HepG2 (cell line): ENCODE data around the gene CDH22. TPM values are rescaled to one million over a fixed set of nuclear protein-coding genes. Genes with fewer than 3 reads are reported as not detected.

Experiments used
- ATAC-seq: fragments of 200-7000 bp; cut with Tn5 transposase; 3 replicates; pipeline ENCODE4 v1.9.1; 2020; ENCODE audit warnings: mild to moderate bottlenecking, moderate library complexity
- BruUV-seq: library from RNA; stranded (reverse); fragments of 400-500 nt; replicated peaks from 2 replicates; lab custom pipeline; 2021; lab: Mats Ljungman, UMichigan
- CTCF ChIA-PET: fragments of 300-600 bp; formaldehyde crosslinking; extraction: SDS; loops from one replicate; lab custom pipeline; 2021; ENCODE audit warnings: low total read pairs, inconsistent platforms, low intra/inter-chr PET ratio; lab: Yijun Ruan, JAX
- POLR2A ChIA-PET: fragments of 350-600 bp; sonication (Branson Sonifier 250); formaldehyde crosslinking; loops from one replicate; lab custom pipeline; 2020; ENCODE audit warnings: antibody characterized with exemption, inconsistent platforms; lab: Yijun Ruan, JAX
- DNase-seq: peaks from one replicate; pipeline ENCODE4 v3.0.0-alpha.2; 2015; ENCODE audit warnings: low spot score
- FAIRE-seq: peaks from 3 replicates; lab custom pipeline; 2011; peaks lifted over from hg19 to GRCh38; lab: Jason Lieb, UNC
- H2AFZ ChIP-seq: one replicate; pipeline ENCODE4 v1.6.1; 2011; ENCODE audit warnings: low read length, inconsistent platforms
- H3K27ac ChIP-seq: fragments of 300-600 bp; 3 replicates; pipeline ENCODE4 v1.8.0; 2011; ENCODE audit warnings: mixed run types, mild to moderate bottlenecking, mixed read lengths, low read length, inconsistent platforms; ENCODE audit not compliant: insufficient read depth; ENCODE audit errors: extremely low read length
- H3K27me3 ChIP-seq, 2 experiments: fragments of 200-600 bp in 1 of 2; 2 replicates in 1 of 2; 3 replicates in 1 of 2; pipeline versions ENCODE4 v1.6.0 to v1.8.0; 2011; ENCODE audit warnings: low read length in 2 of 2, mild to moderate bottlenecking in 2 of 2, moderate library complexity in 2 of 2, inconsistent platforms in 1 of 2; ENCODE audit not compliant: insufficient read depth in 2 of 2, control insufficient read depth in 1 of 2
- H3K36me3 ChIP-seq, 2 experiments: fragments of 200-600 bp in 1 of 2; replicated peaks in 1 of 2; 2 replicates in 1 of 2; 3 replicates in 1 of 2; pipeline versions ENCODE4 v1.5.1 to v1.8.0; 2011; ENCODE audit warnings: low read length in 2 of 2, inconsistent platforms in 1 of 2; ENCODE audit not compliant: insufficient read depth in 2 of 2, control insufficient read depth in 1 of 2
- H3K4me1 ChIP-seq: 2 replicates; pipeline ENCODE4 v1.5.1; 2012; ENCODE audit warnings: low read length, inconsistent platforms; ENCODE audit not compliant: insufficient read depth
- H3K4me2 ChIP-seq: 2 replicates; pipeline ENCODE4 v1.6.0; 2011; ENCODE audit warnings: low read depth, low read length, inconsistent platforms
- H3K4me3 ChIP-seq, 3 experiments: fragments of 200-600 bp in 1 of 3; sonication (generic), shearing (Covaris generic) in 1 of 3; replicated peaks in 1 of 3; 2 replicates each; pipeline ENCODE4 v1.5.1; 2011 to 2016; ENCODE audit warnings: low read length in 3 of 3, inconsistent platforms in 2 of 3, low read depth in 2 of 3, mild to moderate bottlenecking in 2 of 3, control low read depth in 1 of 3, mixed read lengths in 1 of 3; ENCODE audit not compliant: insufficient read depth in 1 of 3
- H3K79me2 ChIP-seq: one replicate; pipeline ENCODE4 v1.6.1; 2011; ENCODE audit warnings: low read length, inconsistent platforms; ENCODE audit not compliant: insufficient read depth
- H3K9ac ChIP-seq: 2 replicates; pipeline ENCODE4 v1.6.0; 2011; ENCODE audit warnings: mild to moderate bottlenecking, low read depth, low read length, inconsistent platforms; ENCODE audit not compliant: insufficient read depth
- H3K9me3 ChIP-seq: 2 replicates; pipeline ENCODE4 v1.5.1; 2012; ENCODE audit warnings: mild to moderate bottlenecking, low read length
- H4K20me1 ChIP-seq: 2 replicates; pipeline ENCODE4 v1.6.0; 2011; ENCODE audit warnings: inconsistent platforms, mild to moderate bottlenecking, low read length, moderate library complexity; ENCODE audit not compliant: insufficient read depth
- AKAP8 ChIP-seq: sonication (generic); formaldehyde crosslinking; IDR thresholded peaks from 2 replicates; pipeline ENCODE4 v1.5.1; 2020; ENCODE audit warnings: mild to moderate bottlenecking, missing genetic modification reagents
- ATF1 ChIP-seq: IDR thresholded peaks from 2 replicates; pipeline ENCODE4 v1.6.1; 2016; ENCODE audit warnings: mild to moderate bottlenecking, control low read depth
- ATF3 ChIP-seq: sonication (generic); formaldehyde crosslinking; IDR thresholded peaks from 2 replicates; pipeline ENCODE4 v1.4.0; 2020; ENCODE audit warnings: missing genetic modification reagents
- DNMT1 ChIP-seq: sonication (generic); formaldehyde crosslinking; IDR thresholded peaks from 2 replicates; pipeline ENCODE4 v1.5.1; 2020; ENCODE audit warnings: mild to moderate bottlenecking, missing genetic modification reagents
- FOXC1 ChIP-seq: sonication (generic); formaldehyde crosslinking; IDR thresholded peaks from 2 replicates; pipeline ENCODE4 v1.8.0; 2022; ENCODE audit warnings: mild to moderate bottlenecking, missing genetic modification reagents, borderline replicate concordance
- FOXK1 ChIP-seq: sonication (generic); formaldehyde crosslinking; IDR thresholded peaks from 2 replicates; pipeline ENCODE4 v1.4.0; 2020; ENCODE audit warnings: low read depth, missing genetic modification reagents, borderline replicate concordance
- GATAD1 ChIP-seq: IDR thresholded peaks from 2 replicates; pipeline ENCODE4 v1.6.1; 2016; ENCODE audit warnings: missing genetic modification reagents, missing compliant biosample characterization
- NAIF1 ChIP-seq: sonication (generic); formaldehyde crosslinking; IDR thresholded peaks from 2 replicates; pipeline ENCODE4 v1.5.0; 2020; ENCODE audit warnings: mild to moderate bottlenecking, missing genetic modification reagents, borderline replicate concordance
- PAX8 ChIP-seq: sonication (generic); formaldehyde crosslinking; IDR thresholded peaks from 2 replicates; pipeline ENCODE4 v1.8.0; 2022; ENCODE audit warnings: mild to moderate bottlenecking, missing genetic modification reagents, borderline replicate concordance
- RBM22 ChIP-seq: fragments of 200-400 bp; formaldehyde crosslinking; optimal IDR thresholded peaks from 2 replicates; pipeline ENCODE3; 2017; ENCODE audit warnings: mild to moderate bottlenecking, low read length, moderate library complexity
- SUZ12 ChIP-seq: fragments of 150-350 bp; IDR thresholded peaks from 2 replicates; pipeline ENCODE4 v1.6.1; 2014; ENCODE audit warnings: low read depth, low read length
- TFE3 ChIP-seq: IDR thresholded peaks from 2 replicates; pipeline ENCODE4 v1.6.1; 2016
- ZNF180 ChIP-seq: sonication (generic); formaldehyde crosslinking; IDR thresholded peaks from 2 replicates; pipeline ENCODE4 v1.4.0; 2020; ENCODE audit warnings: low read depth, missing genetic modification reagents, borderline replicate concordance
- ZNF546 ChIP-seq: sonication (generic); formaldehyde crosslinking; conservative IDR thresholded peaks from 2 replicates; pipeline ENCODE4 v1.8.1; 2023; ENCODE audit warnings: mild to moderate bottlenecking, missing genetic modification reagents
- ZNF629 ChIP-seq: sonication (generic); formaldehyde crosslinking; conservative IDR thresholded peaks from 2 replicates; pipeline ENCODE4 v1.5.0; 2020; ENCODE audit warnings: missing genetic modification reagents
- ZNF773 ChIP-seq: sonication (generic); formaldehyde crosslinking; IDR thresholded peaks from 2 replicates; pipeline ENCODE4 v1.4.0; 2020; ENCODE audit warnings: missing genetic modification reagents, borderline replicate concordance
- ZSCAN20 ChIP-seq: sonication (generic); formaldehyde crosslinking; IDR thresholded peaks from 2 replicates; pipeline ENCODE4 v1.4.0; 2020; ENCODE audit warnings: missing genetic modification reagents, mild to moderate bottlenecking, borderline replicate concordance
- ZZZ3 ChIP-seq: sonication (generic); formaldehyde crosslinking; IDR thresholded peaks from 2 replicates; pipeline ENCODE4 v1.4.0; 2020; ENCODE audit warnings: missing genetic modification reagents, mild to moderate bottlenecking, borderline replicate concordance
- WGBS: methylation state at CpG from one replicate; pipeline ENCODE4 v1.1.6; 2017; ENCODE audit warnings: low lambda C conversion rate; 5-methylcytosine and 5-hydroxymethylcytosine counted together
- in situ Hi-C: cut with HindIII; loops from 2 replicates; pipeline ENCODE4 v1.10.0; 2017; ENCODE audit warnings: low pct_unique_long_range_greater_than_20kb; ENCODE audit not compliant: extremely low pct_ligation_motif_present
- intact Hi-C: fragments of 100-400 bp; cut with micrococcal nuclease; formaldehyde crosslinking; loops from one replicate; pipeline ENCODE4 v1.10.0; 2022; ENCODE audit not compliant: unreplicated experiment
- polyA plus RNA-seq, 8 experiments: library from polyadenylated mRNA; depleted of rRNA in 3 of 8; stranded (reverse) in 7 of 8; unstranded in 1 of 8; fragments of >200 nt; fragmentation: Illumina TruSeq in 4 of 8; extraction: Trizol in 4 of 8; gene quantifications; 2 replicates each; pipeline versions ENCODE4 v1.2.1 to v1.2.3, GENCODE V29; 2011 to 2016; ENCODE audit warnings: low read depth in 4 of 8, missing spikeins in 1 of 8, mixed read lengths in 1 of 8; ENCODE audit not compliant: insufficient read depth in 1 of 8
- total RNA-seq, 5 experiments: library from RNA; depleted of rRNA; stranded (reverse); fragments of >200 nt; fragmentation: Illumina TruSeq; extraction: Trizol; gene quantifications; 2 replicates each; pipeline ENCODE4 v1.2.3, GENCODE V29; 2016; ENCODE audit warnings: low read depth in 1 of 5
- TF ChIP-seq, protein P1 (sequence below): sonication (generic); formaldehyde crosslinking; IDR thresholded peaks from 2 replicates; pipeline ENCODE4 v1.5.1; 2020; ENCODE audit warnings: mild to moderate bottlenecking, missing genetic modification reagents, moderate library complexity

The CDH22 gene
- total and polyA plus RNA-seq, 2 of the 13 experiments (the other 11 are each of a cell fraction or from before 2014, with no cell fraction given): not detected

- no peak for TF ChIP-seq TFE3 (CRISPR knock-in tag)
- 0 out of 2 replicates have a peak, but pooled peaks have one; percentile 24 for TF ChIP-seq ATF3 (CRISPR knock-in tag)
- no peak for TF ChIP-seq PAX8 (CRISPR knock-in tag)
- no peak for TF ChIP-seq FOXK1 (CRISPR knock-in tag)
Measured at GRCh38 chr20:46151936-46152335, 156.4 kb downstream of the CDH22 start (continued).

DNA sequence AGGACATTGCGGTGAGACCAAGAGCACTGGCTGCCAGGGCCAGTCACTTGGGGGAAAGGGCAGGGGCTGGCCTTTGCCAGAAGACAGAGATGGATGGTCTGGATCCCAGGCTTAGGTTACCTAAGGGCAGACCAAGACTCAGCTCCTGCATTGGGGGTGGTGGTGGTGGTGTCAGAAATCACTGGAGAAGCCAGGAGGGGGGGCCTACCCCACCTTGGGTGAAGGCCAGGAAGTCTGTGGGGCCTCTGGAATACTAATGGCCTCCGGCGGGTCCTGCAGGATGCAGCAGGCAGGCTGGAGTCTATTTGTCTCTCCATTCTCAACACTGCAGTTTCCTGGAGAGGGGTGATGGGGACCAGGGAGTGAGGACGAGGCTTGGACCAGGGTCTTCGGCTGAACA lies 157.4 kb downstream of the CDH22 start:
- H4K20me1 ChIP-seq: peaks cover 3% of the 10 kb centered on the region; the same call in 1 of the 2 replicates
- H3K27me3 ChIP-seq: peaks cover 2 to 52% of the 10 kb centered on the region in 2 experiments; a peak in 4 of 5 replicates
- ChIA-PET CTCF (interaction anchor here (0.7 to 2.4 kb wide), 4 partner anchors 17 to 137 kb away, joined by 4 to 14 read pairs (median 9); no protein-coding TSS in a partner anchor), POLR2A (no interaction called here)
- no peak overlapping the region for H3K4me3 ChIP-seq
- no peaks in the 10 kb centered on the region for H3K36me3 ChIP-seq
- DNase-seq (no peak), FAIRE-seq (no peak), ATAC-seq (no peak)
- 32% methylated on average over 5 of the region's 5 CpGs for WGBS
- peaks cover 4% of the 10 kb centered on the region; the same call in 1 of the 2 replicates for H3K4me1 ChIP-seq
- H3K9ac ChIP-seq: no peak overlapping the region
- H3K9me3 ChIP-seq: no peaks in the 10 kb centered on the region
- H3K4me2 ChIP-seq: no peak overlapping the region
- BruUV-seq: no TSS peak
- no peaks in the 10 kb centered on the region for H3K79me2 ChIP-seq
- in situ Hi-C loops: no loop called here
- intact Hi-C loops: no loop called here
- H3K27ac ChIP-seq: no peak overlapping the region
- no peak overlapping the region for H2AFZ ChIP-seq
- TF ChIP-seq ZNF773 (CRISPR knock-in tag) (no peak), ATF1 (CRISPR knock-in tag) (no peak), NAIF1 (CRISPR knock-in tag) (no peak), RBM22 (no peak), ZZZ3 (CRISPR knock-in tag) (no peak), ZNF546 (CRISPR knock-in tag) (no peak), AKAP8 (CRISPR knock-in tag) (no peak), GATAD1 (CRISPR knock-in tag) (no peak), DNMT1 (CRISPR knock-in tag) (no peak), ZNF629 (no peak), ZNF180 (CRISPR knock-in tag) (no peak), ZSCAN20 (no peak), FOXC1 (CRISPR knock-in tag) (no peak), SUZ12 (no peak)
- TF ChIP-seq, protein P1, sequence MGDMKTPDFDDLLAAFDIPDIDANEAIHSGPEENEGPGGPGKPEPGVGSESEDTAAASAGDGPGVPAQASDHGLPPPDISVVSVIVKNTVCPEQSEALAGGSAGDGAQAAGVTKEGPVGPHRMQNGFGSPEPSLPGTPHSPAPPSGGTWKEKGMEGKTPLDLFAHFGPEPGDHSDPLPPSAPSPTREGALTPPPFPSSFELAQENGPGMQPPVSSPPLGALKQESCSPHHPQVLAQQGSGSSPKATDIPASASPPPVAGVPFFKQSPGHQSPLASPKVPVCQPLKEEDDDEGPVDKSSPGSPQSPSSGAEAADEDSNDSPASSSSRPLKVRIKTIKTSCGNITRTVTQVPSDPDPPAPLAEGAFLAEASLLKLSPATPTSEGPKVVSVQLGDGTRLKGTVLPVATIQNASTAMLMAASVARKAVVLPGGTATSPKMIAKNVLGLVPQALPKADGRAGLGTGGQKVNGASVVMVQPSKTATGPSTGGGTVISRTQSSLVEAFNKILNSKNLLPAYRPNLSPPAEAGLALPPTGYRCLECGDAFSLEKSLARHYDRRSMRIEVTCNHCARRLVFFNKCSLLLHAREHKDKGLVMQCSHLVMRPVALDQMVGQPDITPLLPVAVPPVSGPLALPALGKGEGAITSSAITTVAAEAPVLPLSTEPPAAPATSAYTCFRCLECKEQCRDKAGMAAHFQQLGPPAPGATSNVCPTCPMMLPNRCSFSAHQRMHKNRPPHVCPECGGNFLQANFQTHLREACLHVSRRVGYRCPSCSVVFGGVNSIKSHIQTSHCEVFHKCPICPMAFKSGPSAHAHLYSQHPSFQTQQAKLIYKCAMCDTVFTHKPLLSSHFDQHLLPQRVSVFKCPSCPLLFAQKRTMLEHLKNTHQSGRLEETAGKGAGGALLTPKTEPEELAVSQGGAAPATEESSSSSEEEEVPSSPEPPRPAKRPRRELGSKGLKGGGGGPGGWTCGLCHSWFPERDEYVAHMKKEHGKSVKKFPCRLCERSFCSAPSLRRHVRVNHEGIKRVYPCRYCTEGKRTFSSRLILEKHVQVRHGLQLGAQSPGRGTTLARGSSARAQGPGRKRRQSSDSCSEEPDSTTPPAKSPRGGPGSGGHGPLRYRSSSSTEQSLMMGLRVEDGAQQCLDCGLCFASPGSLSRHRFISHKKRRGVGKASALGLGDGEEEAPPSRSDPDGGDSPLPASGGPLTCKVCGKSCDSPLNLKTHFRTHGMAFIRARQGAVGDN: no peak
